Smooth muscle cell (in vitro differentiated cells): ENCODE measurements around the gene CEP164. TPM values are rescaled to one million over a fixed set of nuclear protein-coding genes. Genes with fewer than 3 reads are reported as not detected.

ENCODE experiments used
- DNase-seq: peaks from one replicate; lab custom pipeline; 2025; ENCODE audit not compliant: unreplicated experiment; lab: John Stamatoyannopoulos, UW
- H2AFZ ChIP-seq: fragments of 200-600 bp; sonication (generic); 2 replicates; pipeline ENCODE4 v1.6.0; 2016; ENCODE audit warnings: antibody characterized with exemption, low read depth, mild to moderate bottlenecking
- H3F3A ChIP-seq: fragments of 200-600 bp; sonication (generic); 2 replicates; pipeline ENCODE4 v1.6.0; 2017; ENCODE audit warnings: antibody characterized with exemption, low read depth
- H3K27ac ChIP-seq: fragments of 200-600 bp; sonication (generic); 2 replicates; pipeline ENCODE4 v1.5.1; 2016; ENCODE audit warnings: low read depth, mild to moderate bottlenecking
- H3K27me3 ChIP-seq: fragments of 200-600 bp; sonication (generic); 2 replicates; pipeline ENCODE4 v1.6.1; 2016; ENCODE audit warnings: low read depth, mild to moderate bottlenecking
- H3K36me3 ChIP-seq: fragments of 200-600 bp; sonication (generic); 2 replicates; pipeline ENCODE4 v1.5.1; 2016; ENCODE audit warnings: low read depth
- H3K4me1 ChIP-seq: fragments of 200-600 bp; sonication (generic); 2 replicates; pipeline ENCODE4 v1.5.1; 2016; ENCODE audit warnings: low read depth
- H3K4me2 ChIP-seq: fragments of 200-600 bp; sonication (generic); 2 replicates; pipeline ENCODE4 v1.6.0; 2016; ENCODE audit warnings: mild to moderate bottlenecking
- H3K4me3 ChIP-seq: fragments of 200-600 bp; sonication (generic); 2 replicates; pipeline ENCODE4 v1.5.1; 2016; ENCODE audit warnings: mild to moderate bottlenecking
- H3K79me2 ChIP-seq: fragments of 200-600 bp; sonication (generic); 2 replicates; pipeline ENCODE4 v1.6.0; 2016; ENCODE audit warnings: low read depth, mild to moderate bottlenecking
- H3K9ac ChIP-seq: fragments of 200-600 bp; sonication (generic); 2 replicates; pipeline ENCODE4 v1.6.0; 2016; ENCODE audit warnings: low read depth
- H3K9me3 ChIP-seq: fragments of 200-600 bp; sonication (generic); replicated peaks from 2 replicates; pipeline ENCODE4 v1.5.1; 2016; ENCODE audit warnings: low read depth
- H4K20me1 ChIP-seq: fragments of 200-600 bp; sonication (generic); 2 replicates; pipeline ENCODE4 v1.6.0; 2016; ENCODE audit warnings: low read depth
- CTCF ChIP-seq: fragments of 200-600 bp; sonication (generic); IDR thresholded peaks from 2 replicates; pipeline ENCODE4 v1.5.1; 2017; ENCODE audit warnings: borderline replicate concordance, mild to moderate bottlenecking, antibody characterized with exemption; ENCODE audit not compliant: insufficient read depth, poor library complexity, severe bottlenecking
- WGBS: methylation state at CpG from one replicate; pipeline ENCODE4 v1.1.7; 2016; ENCODE audit warnings: low lambda C conversion rate; 5-methylcytosine and 5-hydroxymethylcytosine counted together
- polyA plus RNA-seq: library from polyadenylated mRNA; unstranded; fragments of >200 nt; fragmentation: Nextera tagmentation; extraction: Ambion mirVana; gene quantifications from 2 replicates; pipeline ENCODE4 v1.2.1, GENCODE V29; 2016
- total RNA-seq: library from RNA; depleted of rRNA; stranded (reverse); fragments of >200 nt; gene quantifications from 2 replicates; pipeline ENCODE4 v1.2.3, GENCODE V29; 2014

Gene CEP164
- total and polyA plus RNA-seq, 2 experiments from 2014 or later, result 11.2 to 30.7 TPM

DNA sequence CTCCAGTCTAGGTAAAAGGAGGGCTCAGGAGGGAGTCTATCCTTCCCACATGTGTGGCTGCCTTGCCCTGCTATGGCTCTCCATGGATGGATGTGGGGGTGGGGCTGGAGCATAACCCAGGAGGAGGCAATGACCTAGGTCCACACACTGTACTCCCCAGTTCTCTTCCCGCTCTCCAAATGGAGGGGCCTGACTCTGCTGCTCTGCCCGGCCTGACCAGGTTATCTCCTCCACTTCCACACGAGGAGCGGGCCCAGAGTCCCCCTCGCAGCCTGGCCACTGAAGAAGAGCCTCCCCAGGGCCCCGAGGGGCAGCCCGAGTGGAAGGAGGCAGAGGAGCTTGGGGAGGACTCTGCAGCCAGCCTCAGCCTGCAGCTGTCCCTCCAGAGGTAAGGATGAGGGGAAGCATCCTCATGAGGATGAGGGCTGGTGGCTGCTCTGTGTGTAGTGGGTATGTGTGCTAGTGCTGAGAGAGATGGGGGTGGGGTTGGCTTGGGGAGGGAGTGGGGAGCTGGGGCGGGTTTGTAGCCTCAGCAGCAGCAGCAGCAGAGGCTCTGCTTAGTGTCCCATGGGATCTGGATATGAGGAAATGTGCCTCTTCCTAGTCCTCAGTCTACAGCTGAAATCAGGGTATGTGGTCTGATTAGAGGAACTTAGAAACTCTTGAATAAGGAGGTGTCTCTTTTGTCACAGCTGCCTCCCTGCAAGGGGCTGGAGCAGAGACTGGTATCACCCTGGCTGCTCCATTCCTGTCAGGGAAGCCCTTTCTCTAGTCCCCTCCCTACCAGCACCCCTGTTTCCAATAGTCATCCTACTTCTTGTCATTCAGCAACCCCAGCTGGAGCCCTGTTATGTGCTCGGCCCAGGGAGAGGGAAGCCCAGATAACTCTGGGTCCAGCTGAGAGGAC is 54.1 kb downstream of the CEP164 start:
- Histone ChIP-seq H3K9ac (no peak overlapping the region), H3K27ac (no peak overlapping the region), H3K27me3 (no peaks in the 10 kb centered on the region), H3K36me3 (no peaks in the 10 kb centered on the region), H3K4me2 (no peak overlapping the region), H3K9me3 (no peaks in the 10 kb centered on the region), H3K79me2 (no peaks in the 10 kb centered on the region), H2AFZ (no peak overlapping the region), H3K4me1 (no peaks in the 10 kb centered on the region), H3F3A (peaks cover 5% of the 10 kb centered on the region), H4K20me1 (no peaks in the 10 kb centered on the region), H3K4me3 (no peak overlapping the region)
- DNase-seq, result no peak
- WGBS, result 97% methylated on average over 9 of the region's 9 CpGs
- no peak for TF ChIP-seq CTCF

DNA sequence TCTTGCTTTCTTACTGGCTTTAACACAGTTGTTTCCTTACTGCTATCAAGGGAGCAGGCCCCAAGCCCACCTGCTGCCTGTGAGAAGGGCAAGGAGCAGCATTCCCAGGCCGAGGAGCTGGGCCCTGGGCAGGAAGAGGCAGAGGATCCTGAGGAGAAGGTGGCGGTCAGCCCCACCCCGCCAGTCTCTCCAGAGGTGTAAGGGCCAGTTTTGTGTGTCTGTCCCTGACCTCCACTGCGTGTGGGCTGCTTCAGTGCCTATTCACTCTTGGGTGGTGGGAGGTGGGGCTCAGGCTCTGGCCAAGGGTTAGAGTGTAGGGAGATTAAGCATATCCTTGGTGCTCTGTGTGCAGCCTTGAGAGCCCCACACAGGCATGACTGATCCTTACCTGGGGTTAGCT is 55.1 kb downstream of the CEP164 start:
- H3K27ac ChIP-seq, result no peak overlapping the region
- no peak overlapping the region for H2AFZ ChIP-seq
- no peak for TF ChIP-seq CTCF
- no peaks in the 10 kb centered on the region for H4K20me1 ChIP-seq
- DNase-seq, result no peak
- no peaks in the 10 kb centered on the region for H3K4me1 ChIP-seq
- H3K36me3 ChIP-seq, result no peaks in the 10 kb centered on the region
- H3K79me2 ChIP-seq, result no peaks in the 10 kb centered on the region
- WGBS, result 89% methylated on average over 4 of the region's 4 CpGs
- no peaks in the 10 kb centered on the region for H3K27me3 ChIP-seq
- H3K4me2 ChIP-seq, result no peak overlapping the region
- no peak overlapping the region for H3K4me3 ChIP-seq
- no peak overlapping the region for H3K9ac ChIP-seq
- H3K9me3 ChIP-seq, result no peaks in the 10 kb centered on the region
- peaks cover 5% of the 10 kb centered on the region for H3F3A ChIP-seq

GRCh38 chr11:117384045-117384444 is 56.4 kb downstream of the CEP164 start:
- H3K27me3 ChIP-seq, result no peaks in the 10 kb centered on the region
- no peak overlapping the region for H3K4me2 ChIP-seq
- H2AFZ ChIP-seq, result no peak overlapping the region
- no peaks in the 10 kb centered on the region for H3K36me3 ChIP-seq
- no peak overlapping the region for H3K9ac ChIP-seq
- no peaks in the 10 kb centered on the region for H3K4me1 ChIP-seq
- peaks cover 9% of the 10 kb centered on the region for H3F3A ChIP-seq
- no peak for TF ChIP-seq CTCF
- H3K4me3 ChIP-seq, result no peak overlapping the region
- peak overlapping the region; percentile 32 for H3K27ac ChIP-seq
- no peak for DNase-seq
- no peaks in the 10 kb centered on the region for H4K20me1 ChIP-seq
- H3K9me3 ChIP-seq, result no peaks in the 10 kb centered on the region
- 31% methylated on average over 1 of the region's 1 CpG for WGBS
- no peaks in the 10 kb centered on the region for H3K79me2 ChIP-seq

DNA sequence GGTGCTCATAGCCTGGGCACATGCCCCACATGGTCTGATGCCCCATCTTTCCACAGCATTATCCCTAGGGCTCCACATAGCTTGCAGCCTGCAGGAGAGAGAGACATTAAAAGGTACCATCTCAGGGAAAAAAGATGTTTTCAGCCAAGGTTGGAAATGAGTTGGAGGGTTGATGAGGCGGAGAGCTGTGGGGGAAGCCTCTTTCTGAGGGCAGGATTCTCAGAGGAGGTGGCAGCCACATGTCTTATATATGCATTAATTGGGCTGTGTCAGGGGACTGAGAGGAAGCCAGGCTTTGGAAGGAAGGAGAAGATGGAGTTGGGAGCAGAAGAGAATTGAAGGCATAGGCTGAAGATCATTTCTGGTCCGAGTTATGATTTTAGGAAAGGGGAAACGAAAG is 57.8 kb downstream of the CEP164 start:
- Histone ChIP-seq H3K4me1 (no peaks in the 10 kb centered on the region), H2AFZ (no peak overlapping the region), H3K79me2 (no peaks in the 10 kb centered on the region), H3K27ac (no peak overlapping the region), H3K9ac (no peak overlapping the region), H4K20me1 (no peaks in the 10 kb centered on the region), H3F3A (peaks cover 9% of the 10 kb centered on the region), H3K4me3 (no peak overlapping the region), H3K36me3 (no peaks in the 10 kb centered on the region), H3K9me3 (no peaks in the 10 kb centered on the region), H3K27me3 (no peaks in the 10 kb centered on the region), H3K4me2 (no peak overlapping the region)
- no peak for DNase-seq
- whole genome bisulfite sequencing, result 96% methylated on average over 3 of the region's 3 CpGs
- TF ChIP-seq CTCF, result no peak
